Neutrophil (primary cell): Measurements from ENCODE around the gene TOPBP1.

Experiments
- H3K27ac ChIP-seq: fragments of 200-600 bp; sonication (generic); 2 replicates; pipeline ENCODE4 v1.5.1; 2016; ENCODE audit warnings: mild to moderate bottlenecking, moderate library complexity
- H3K27me3 ChIP-seq: fragments of 200-600 bp; sonication (generic); 2 replicates; pipeline ENCODE4 v1.6.0; 2016; ENCODE audit warnings: mild to moderate bottlenecking
- H3K36me3 ChIP-seq: fragments of 200-600 bp; sonication (generic); 2 replicates; pipeline ENCODE4 v1.5.1; 2017
- H3K4me1 ChIP-seq, 2 experiments: fragments of 200-600 bp in 1 of 2; sonication (generic) in 1 of 2; 1 replicate in 1 of 2; 2 replicates in 1 of 2; pipeline versions ENCODE4 v1.5.1 to v1.6.1; 2013 to 2016; ENCODE audit warnings: low read depth in 1 of 2, low read length in 1 of 2, mild to moderate bottlenecking in 1 of 2, moderate library complexity in 1 of 2; ENCODE audit not compliant: control insufficient read depth in 1 of 2, insufficient read depth in 1 of 2
- H3K4me3 ChIP-seq, 2 experiments: fragments of 200-600 bp in 1 of 2; sonication (generic) in 1 of 2; 1 replicate in 1 of 2; 2 replicates in 1 of 2; pipeline ENCODE4 v1.5.1; 2013 to 2016; ENCODE audit warnings: low read depth in 1 of 2, low read length in 1 of 2, mild to moderate bottlenecking in 1 of 2, moderate library complexity in 1 of 2
- H3K9me3 ChIP-seq: fragments of 200-600 bp; sonication (generic); 2 replicates; pipeline ENCODE4 v1.5.1; 2016
- CTCF ChIP-seq: fragments of 200-600 bp; sonication (generic); IDR thresholded peaks from 2 replicates; pipeline ENCODE4 v1.5.1; 2016; ENCODE audit warnings: antibody characterized with exemption

TOPBP1 gene

GRCh38 chr3:133701435-133702358 lies 40.0 kb upstream of the TOPBP1 start:
- Histone ChIP-seq H3K27me3 (peaks cover 13% of the 10 kb centered on the region), H3K36me3 (no peaks in the 10 kb centered on the region), H3K9me3 (no peaks in the 10 kb centered on the region), H3K4me3 (no peak overlapping the region), H3K27ac (no peak overlapping the region), H3K4me1 (no peaks in the 10 kb centered on the region)
- no peak for TF ChIP-seq CTCF

- H3K36me3 ChIP-seq = no peaks in the 10 kb centered on the region
- H3K9me3 ChIP-seq = no peaks in the 10 kb centered on the region
- no peak for TF ChIP-seq CTCF
- no peaks in the 10 kb centered on the region for H3K4me1 ChIP-seq
- H3K27ac ChIP-seq = no peak overlapping the region
- H3K4me3 ChIP-seq = no peak overlapping the region
- H3K27me3 ChIP-seq = peaks cover 5% of the 10 kb centered on the region
Observed at GRCh38 chr3:133700351-133700750, 38.6 kb upstream of the TOPBP1 start.

- Histone ChIP-seq H3K4me3 (no peak overlapping the region), H3K36me3 (no peaks in the 10 kb centered on the region), H3K27me3 (peaks cover 5% of the 10 kb centered on the region), H3K4me1 (no peaks in the 10 kb centered on the region), H3K27ac (no peak overlapping the region), H3K9me3 (no peaks in the 10 kb centered on the region)
- no peak for TF ChIP-seq CTCF
Observed at GRCh38 chr3:133699903-133700302, 38.2 kb upstream of the TOPBP1 start.

GRCh38 chr3:133699467-133699866 lies 37.7 kb upstream of the TOPBP1 start:
- no peaks in the 10 kb centered on the region for H3K4me1 ChIP-seq
- peaks cover 5% of the 10 kb centered on the region for H3K27me3 ChIP-seq
- H3K9me3 ChIP-seq = no peaks in the 10 kb centered on the region
- no peak overlapping the region for H3K4me3 ChIP-seq
- TF ChIP-seq CTCF = no peak
- H3K27ac ChIP-seq = no peak overlapping the region
- H3K36me3 ChIP-seq = no peaks in the 10 kb centered on the region

GRCh38 chr3:133697960-133698359 lies 36.2 kb upstream of the TOPBP1 start:
- no peak overlapping the region for H3K27ac ChIP-seq
- no peaks in the 10 kb centered on the region for H3K36me3 ChIP-seq
- no peaks in the 10 kb centered on the region for H3K27me3 ChIP-seq
- H3K4me1 ChIP-seq = no peaks in the 10 kb centered on the region
- no peak overlapping the region for H3K4me3 ChIP-seq
- no peak for TF ChIP-seq CTCF
- H3K9me3 ChIP-seq = no peaks in the 10 kb centered on the region
